SU-DHL-6 (cell line): Measurements from ENCODE around the gene CLECL1.
"Not testable (repeated sequence)": the region's sequence is repeated elsewhere in the genome, so short reads cannot be mapped to it uniquely, and the experiment has no call there.

Experiments used
- H2AFZ ChIP-seq: fragments of 200-600 bp; sonication (generic); 2 replicates; pipeline ENCODE4 v1.6.1; 2014; ENCODE audit warnings: low read depth, mild to moderate bottlenecking, moderate library complexity, mixed read lengths, antibody characterized with exemption, low read length; ENCODE audit not compliant: severe bottlenecking
- H3F3A ChIP-seq: fragments of 200-600 bp; shearing (Covaris generic); 2 replicates; pipeline ENCODE4 v1.6.0; 2016; ENCODE audit warnings: antibody characterized with exemption, mild to moderate bottlenecking; ENCODE audit not compliant: insufficient read depth
- H3K27ac ChIP-seq: fragments of 200-600 bp; sonication (generic); 2 replicates; pipeline ENCODE4 v1.5.1; 2016; ENCODE audit warnings: low read depth, mild to moderate bottlenecking, low read length, moderate library complexity, mixed read lengths
- H3K27me3 ChIP-seq: fragments of 200-600 bp; sonication (generic), shearing (Covaris generic); 2 replicates; pipeline ENCODE4 v1.6.0; 2014; ENCODE audit warnings: mild to moderate bottlenecking, low read length
- H3K36me3 ChIP-seq: fragments of 200-600 bp; sonication (generic); 2 replicates; pipeline ENCODE4 v1.6.1; 2014; ENCODE audit warnings: mild to moderate bottlenecking, low read length, mixed read lengths
- H3K4me2 ChIP-seq: fragments of 300-600, 200-600 bp; shearing (Covaris generic), sonication (generic); 2 replicates; pipeline ENCODE4 v1.6.0; 2014; ENCODE audit warnings: low read length, low read depth, mild to moderate bottlenecking; ENCODE audit not compliant: poor library complexity, severe bottlenecking
- H3K4me3 ChIP-seq: fragments of 200-600 bp; sonication (generic); 2 replicates; pipeline ENCODE4 v1.5.1; 2014; ENCODE audit warnings: antibody characterized with exemption, low read length, mild to moderate bottlenecking, mixed read lengths; ENCODE audit not compliant: insufficient read depth, poor library complexity, severe bottlenecking
- H3K79me2 ChIP-seq: fragments of 200-600 bp; sonication (generic); 2 replicates; pipeline ENCODE4 v1.6.1; 2014; ENCODE audit warnings: mild to moderate bottlenecking, low read length, moderate library complexity; ENCODE audit not compliant: insufficient read depth
- H3K9ac ChIP-seq: fragments of 200-600 bp; sonication (generic); 2 replicates; pipeline ENCODE4 v1.7.0; 2014; ENCODE audit warnings: mild to moderate bottlenecking, low read length
- H3K9me2 ChIP-seq: fragments of 200-600 bp; sonication (generic); replicated peaks from 2 replicates; pipeline ENCODE4 v1.6.1; 2014; ENCODE audit warnings: low read length; ENCODE audit not compliant: insufficient read depth
- H3K9me3 ChIP-seq: fragments of 200-600 bp; sonication (generic); 2 replicates; pipeline ENCODE4 v1.6.1; 2014; ENCODE audit warnings: low read length, mixed read lengths; ENCODE audit not compliant: insufficient read depth
- H4K20me1 ChIP-seq: fragments of 200-600 bp; sonication (generic); 2 replicates; pipeline ENCODE4 v1.6.1; 2014; ENCODE audit warnings: low read depth, mild to moderate bottlenecking, antibody characterized with exemption, low read length, moderate library complexity, mixed read lengths
- CTCF ChIP-seq: fragments of 200-600 bp; sonication (generic); IDR thresholded peaks from one replicate; pipeline ENCODE4 v1.5.1; 2017; ENCODE audit warnings: antibody characterized with exemption, mild to moderate bottlenecking, low read length, moderate library complexity; ENCODE audit not compliant: insufficient read depth, poor library complexity, severe bottlenecking
- EZH2phosphoT487 ChIP-seq: fragments of 200-600 bp; sonication (generic), shearing (Covaris generic); conservative IDR thresholded peaks from 2 replicates; pipeline ENCODE4 v1.6.1; 2018; ENCODE audit warnings: mild to moderate bottlenecking, antibody characterized with exemption, low read length, moderate library complexity, mixed read lengths

CLECL1 gene

GRCh38 chr12:9741726-9742125 lies 8.8 kb upstream of the CLECL1 start:
- H3K79me2 ChIP-seq = no peaks in the 10 kb centered on the region
- H2AFZ ChIP-seq = no peak overlapping the region
- no peaks in the 10 kb centered on the region for H3K9me2 ChIP-seq
- peak overlapping the region; percentile 55 for H3K4me2 ChIP-seq
- no peak for TF ChIP-seq EZH2phosphoT487
- no peak for TF ChIP-seq CTCF
- H3K9me3 ChIP-seq = no peaks in the 10 kb centered on the region
- peak overlapping the region; percentile 50 for H3K27ac ChIP-seq
- no peaks in the 10 kb centered on the region for H4K20me1 ChIP-seq
- H3K4me3 ChIP-seq = peak overlapping the region; percentile 33
- no peaks in the 10 kb centered on the region for H3K36me3 ChIP-seq
- H3F3A ChIP-seq = peaks cover 13% of the 10 kb centered on the region
- H3K27me3 ChIP-seq = no peaks in the 10 kb centered on the region
- no peak overlapping the region for H3K9ac ChIP-seq

GRCh38 chr12:9740106-9740750 lies 7.3 kb upstream of the CLECL1 start:
- H3K27me3 ChIP-seq = no peaks in the 10 kb centered on the region
- no peaks in the 10 kb centered on the region for H3K9me2 ChIP-seq
- H3K4me3 ChIP-seq = no peak overlapping the region
- no peaks in the 10 kb centered on the region for H3K9me3 ChIP-seq
- no peak overlapping the region for H2AFZ ChIP-seq
- peak overlapping the region; percentile 61 for H3K27ac ChIP-seq
- no peaks in the 10 kb centered on the region for H3K79me2 ChIP-seq
- peaks cover 23% of the 10 kb centered on the region for H3F3A ChIP-seq
- H4K20me1 ChIP-seq = no peaks in the 10 kb centered on the region
- TF ChIP-seq EZH2phosphoT487 (no peak), CTCF (no peak)
- no peak overlapping the region; the same call in 1 of the 2 replicates for H3K9ac ChIP-seq
- H3K36me3 ChIP-seq = no peaks in the 10 kb centered on the region
- peak overlapping the region; percentile 44 for H3K4me2 ChIP-seq

GRCh38 chr12:9739404-9740105 lies 6.7 kb upstream of the CLECL1 start:
- H3K4me2 ChIP-seq, H3K9ac ChIP-seq, H3K27me3 ChIP-seq, H3K36me3 ChIP-seq, H2AFZ ChIP-seq, H3K4me3 ChIP-seq, H3K79me2 ChIP-seq, H3K9me3 ChIP-seq, H4K20me1 ChIP-seq, H3K9me2 ChIP-seq: not testable (repeated sequence)
- Histone ChIP-seq H3K27ac (peak overlapping the region; percentile 61; the same call in 1 of the 2 replicates), H3F3A (peaks cover 23% of the 10 kb centered on the region)

- H3K27ac ChIP-seq, H3K4me2 ChIP-seq: not testable (repeated sequence)
Observed at GRCh38 chr12:9738905-9739304, 6.0 kb upstream of the CLECL1 start.

More at GRCh38 chr12:9738905-9739304, 6.0 kb upstream of the CLECL1 start:
- not testable (repeated sequence) for H3K27me3 ChIP-seq, H4K20me1 ChIP-seq, H3K9ac ChIP-seq, H3K4me3 ChIP-seq, H2AFZ ChIP-seq, H3K9me2 ChIP-seq, H3K79me2 ChIP-seq, H3K9me3 ChIP-seq, H3K36me3 ChIP-seq
- peaks cover 23% of the 10 kb centered on the region for H3F3A ChIP-seq
